CD4-positive, alpha-beta T cell treated with Interferon gamma for 1 hour (primary cell): ENCODE measurements around the gene MAPRE3.

Source experiments
- DNase-seq: peaks from one replicate; pipeline ENCODE4 v3.0.0-alpha.2; 2020

The MAPRE3 gene

GRCh38 chr2:27042985-27043634, 72.7 kb downstream of the MAPRE3 start:
- no peak for DNase-seq

DNA sequence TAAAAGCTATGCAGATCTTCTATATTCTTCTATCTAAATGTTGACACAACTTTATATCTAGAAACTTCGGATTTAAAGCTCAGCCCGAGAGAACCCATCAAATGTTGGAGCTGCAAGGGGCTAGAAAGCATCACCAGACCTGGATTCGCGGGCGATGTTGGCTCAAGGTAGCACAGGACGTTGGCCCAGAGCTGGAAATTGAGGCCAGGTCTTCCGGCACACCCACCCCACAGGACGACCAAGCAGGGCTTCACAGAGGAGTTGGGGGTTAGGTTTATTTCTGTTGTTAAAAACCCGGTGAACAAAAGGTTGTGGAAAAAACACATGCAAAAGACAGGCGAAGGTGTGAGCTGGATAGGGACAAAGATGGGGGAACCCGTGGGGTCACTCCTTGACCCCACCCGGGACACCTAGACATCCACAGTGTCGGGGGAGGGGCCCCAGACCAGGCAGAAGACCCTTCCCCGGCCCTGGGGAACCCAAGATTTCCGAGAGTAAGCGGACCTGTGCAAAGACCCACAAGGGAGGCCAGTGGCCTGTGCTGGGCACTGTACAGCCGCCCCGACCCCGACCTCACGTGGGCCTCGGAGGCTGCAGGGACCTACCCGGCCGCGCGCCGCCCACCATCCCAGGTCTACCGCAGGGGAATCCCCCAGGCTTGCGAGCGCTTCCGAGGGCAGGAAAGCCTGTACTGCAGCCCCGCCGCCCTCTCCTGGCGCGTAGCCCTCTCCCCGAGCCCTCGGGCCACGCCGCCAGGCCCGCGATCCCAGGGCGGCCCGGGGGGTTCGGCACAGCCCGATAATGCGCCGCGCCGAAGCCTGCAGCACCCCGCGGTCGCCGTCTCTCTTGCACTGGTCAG, 79.2 kb downstream of the MAPRE3 start:
- peak; percentile 61 for DNase-seq

DNA sequence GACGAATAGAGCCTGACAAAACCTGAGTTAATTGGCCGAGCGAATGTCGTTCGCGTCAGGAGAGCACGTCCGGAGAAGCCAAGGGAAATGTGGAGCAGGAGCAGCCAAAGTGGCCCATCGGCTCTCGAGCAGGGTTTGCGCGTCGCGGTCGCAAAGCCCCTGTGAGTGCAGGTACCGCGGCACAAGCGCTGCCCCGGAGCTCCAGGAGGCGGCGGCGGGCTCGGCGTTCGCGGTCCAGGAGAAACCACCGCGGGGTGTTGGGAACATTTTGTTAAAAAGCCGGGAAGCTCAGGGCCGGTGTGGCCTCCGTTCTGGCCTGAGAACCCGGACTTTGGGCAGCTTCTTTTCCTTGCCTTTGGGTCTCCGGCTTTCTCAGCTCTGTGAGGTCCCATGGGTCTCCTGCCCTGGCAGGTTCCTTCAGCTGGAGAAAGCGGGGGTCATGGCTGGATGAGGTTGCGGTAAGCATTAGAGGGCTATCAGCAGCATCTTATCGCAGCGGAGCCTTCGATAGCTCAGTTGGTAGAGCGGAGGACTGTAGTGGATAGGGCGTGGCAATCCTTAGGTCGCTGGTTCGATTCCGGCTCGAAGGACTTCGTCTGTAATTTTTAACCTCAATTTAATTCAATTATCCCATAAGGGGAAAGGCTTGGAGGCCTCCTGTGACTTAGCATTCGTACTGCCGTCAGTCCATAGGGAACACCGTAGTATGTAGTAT, 80.0 kb downstream of the MAPRE3 start:
- peak; percentile 92 for DNase-seq

DNA sequence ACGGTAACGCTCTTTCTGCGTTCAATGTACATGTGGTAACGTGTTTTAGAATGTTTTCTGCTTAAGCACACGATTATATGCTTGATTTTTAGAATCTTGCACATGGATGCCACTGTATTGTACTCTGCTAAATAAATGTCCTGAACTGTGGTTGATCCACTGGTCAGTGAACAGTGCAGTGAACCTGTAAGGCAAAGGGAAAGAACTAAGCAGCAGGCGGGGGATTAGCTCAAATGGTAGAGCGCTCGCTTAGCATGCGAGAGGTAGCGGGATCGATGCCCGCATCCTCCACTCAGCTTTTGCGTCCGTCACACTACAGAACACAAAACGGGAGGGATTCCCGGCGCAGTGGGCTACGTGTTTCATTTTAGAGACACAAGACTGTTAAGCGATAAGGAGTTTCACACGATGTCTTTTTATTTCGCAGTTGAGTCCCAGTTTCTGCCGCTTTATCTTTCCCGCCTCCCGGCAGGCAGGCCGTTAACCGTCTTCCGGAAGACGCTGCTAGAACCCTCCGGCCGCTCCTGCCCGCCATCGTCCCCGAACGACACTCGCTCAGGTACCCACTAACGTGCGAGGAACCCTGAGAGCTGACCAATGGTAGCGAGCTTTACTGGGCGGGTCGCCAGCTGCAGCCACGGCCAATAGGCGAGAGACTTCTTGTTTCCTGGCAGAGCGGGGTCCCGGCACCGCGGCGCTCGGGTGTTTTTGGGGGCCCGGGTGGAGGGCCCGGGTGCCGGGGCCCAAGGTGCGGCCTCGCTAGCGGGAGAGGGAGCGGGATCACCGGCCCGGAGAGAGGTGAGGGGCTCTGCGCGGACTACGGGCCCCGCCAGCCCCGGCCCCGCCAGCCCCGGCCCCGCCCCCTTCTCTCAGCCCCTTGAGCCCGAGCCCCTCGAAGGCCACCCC, 80.8 kb downstream of the MAPRE3 start, which contains the start of gene AGBL5:
Gene AGBL5 (plus strand): TSS at position 673 of the 906 bp plus-strand sequence. CDS start 1,291 bp downstream, outside the sequence.
- DNase-seq = peak; percentile 97

- no peak for DNase-seq
These were observed 81.6 kb downstream of the MAPRE3 start for GRCh38 chr2:27051902-27052645.

DNA sequence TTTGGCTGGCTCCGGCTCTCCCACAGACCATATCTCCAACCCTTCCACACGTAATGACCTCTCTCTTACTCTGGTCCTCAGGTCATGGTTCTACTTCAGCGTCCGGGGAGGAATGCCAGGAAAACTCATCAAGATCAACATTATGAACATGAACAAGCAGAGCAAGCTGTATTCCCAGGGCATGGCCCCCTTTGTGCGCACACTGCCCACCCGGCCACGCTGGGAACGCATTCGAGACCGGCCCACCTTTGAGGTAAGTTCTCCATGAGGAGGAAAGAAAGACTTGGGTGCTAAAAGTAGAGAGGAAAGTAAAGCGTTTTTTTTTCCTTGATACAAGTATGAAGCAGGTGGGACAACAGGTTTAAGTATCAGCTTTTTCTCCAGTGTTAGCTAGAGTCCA, 82.9 kb downstream of the MAPRE3 start:
- no peak for DNase-seq

DNA sequence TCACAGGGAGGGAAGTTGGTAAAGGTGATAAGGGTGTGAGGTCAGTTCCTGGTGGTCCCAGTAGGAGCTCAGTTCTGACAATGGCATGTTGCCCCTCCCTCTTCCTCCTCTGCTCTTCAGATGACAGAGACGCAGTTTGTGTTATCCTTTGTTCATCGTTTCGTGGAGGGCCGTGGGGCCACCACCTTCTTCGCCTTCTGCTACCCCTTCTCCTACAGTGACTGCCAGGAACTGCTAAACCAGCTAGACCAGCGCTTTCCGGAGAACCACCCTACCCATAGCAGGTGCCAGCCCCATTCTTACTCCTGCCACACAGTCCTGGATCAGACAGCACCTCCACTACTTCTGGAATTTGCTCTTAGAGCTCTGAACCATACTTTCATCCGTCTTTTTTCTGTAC, 83.3 kb downstream of the MAPRE3 start:
- DNase-seq = no peak

GRCh38 chr2:27054721-27055120, 84.3 kb downstream of the MAPRE3 start:
- no peak for DNase-seq

DNA sequence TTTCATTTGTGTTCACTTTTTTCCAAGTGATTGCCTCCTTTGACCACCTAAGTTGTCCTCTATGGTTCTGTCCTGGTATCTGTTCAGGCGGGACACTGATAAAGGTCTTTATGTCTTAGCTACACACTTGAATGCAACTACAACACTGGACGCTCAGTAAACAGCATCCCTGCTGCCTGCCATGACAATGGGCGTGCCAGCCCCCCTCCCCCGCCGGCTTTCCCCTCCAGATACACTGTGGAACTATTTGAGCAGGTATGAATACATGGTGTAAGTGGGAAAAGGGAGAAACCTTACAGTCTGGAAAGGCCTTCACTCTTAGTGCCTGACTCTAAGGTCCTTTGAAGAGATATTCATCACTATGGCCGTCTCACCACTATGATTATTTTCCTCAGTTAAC, 86.7 kb downstream of the MAPRE3 start:
- DNase-seq = no peak

- DNase-seq = no peak
These were observed 87.8 kb downstream of the MAPRE3 start for GRCh38 chr2:27058210-27058609.

- DNase-seq = no peak
These were observed 88.8 kb downstream of the MAPRE3 start for GRCh38 chr2:27059141-27059820.

- DNase-seq = no peak
These were observed 89.9 kb downstream of the MAPRE3 start for GRCh38 chr2:27060323-27060722.

DNA sequence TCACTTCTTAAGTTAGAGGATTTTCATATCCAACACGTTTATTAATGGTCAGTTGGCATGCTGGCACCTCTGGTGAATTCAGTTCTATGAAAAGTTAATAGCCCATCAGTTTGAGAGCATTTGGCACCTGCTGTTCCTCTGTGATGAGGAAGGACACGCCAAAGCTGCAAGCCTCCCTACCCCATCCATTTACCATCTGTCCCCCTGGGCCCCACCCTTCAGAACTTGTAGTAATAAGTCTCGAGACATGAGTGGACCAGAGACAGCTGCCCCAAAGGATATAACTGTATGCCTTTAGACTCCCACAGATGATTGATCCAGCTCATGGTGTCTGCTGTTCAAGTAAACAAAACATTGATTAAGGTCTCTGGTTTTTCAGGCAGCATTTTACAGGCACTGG, 94.7 kb downstream of the MAPRE3 start:
- DNase-seq = no peak

- no peak for DNase-seq
These were observed 96.9 kb downstream of the MAPRE3 start for GRCh38 chr2:27067385-27067784.

- DNase-seq = no peak
These were observed 99.0 kb downstream of the MAPRE3 start for GRCh38 chr2:27069436-27069835.

DNA sequence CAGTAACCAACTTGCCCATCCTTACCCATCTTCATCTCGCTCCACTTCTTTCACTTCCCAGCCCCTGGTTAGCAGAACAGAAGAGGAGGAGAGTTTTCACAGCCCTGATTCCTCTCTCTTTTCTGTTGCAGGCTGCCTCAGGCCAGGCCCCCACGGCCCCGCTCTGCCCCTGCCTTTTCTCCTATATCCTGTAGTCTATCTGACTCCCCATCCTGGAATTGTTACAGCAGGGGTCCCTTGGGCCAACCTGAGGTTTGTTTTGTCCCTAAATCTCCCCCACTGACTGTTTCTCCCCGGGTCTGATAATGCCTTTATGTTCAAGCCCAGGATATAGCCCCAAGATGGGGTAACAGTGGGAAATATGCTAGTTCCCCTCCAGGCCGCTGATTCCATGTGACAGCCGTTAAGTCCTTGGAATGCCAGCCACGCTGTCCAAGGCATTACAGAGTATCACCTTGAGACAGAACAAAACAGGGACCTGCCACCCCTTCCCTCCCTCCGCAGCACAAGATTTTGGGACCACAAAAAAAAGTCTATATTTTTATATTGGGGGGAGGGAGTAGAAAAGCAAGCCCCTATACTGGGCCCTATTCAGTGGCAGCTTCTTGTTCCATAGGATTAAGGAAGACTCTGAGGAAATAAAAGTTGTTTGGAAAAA, 99.7 kb downstream of the MAPRE3 start:
- no peak for DNase-seq

DNA sequence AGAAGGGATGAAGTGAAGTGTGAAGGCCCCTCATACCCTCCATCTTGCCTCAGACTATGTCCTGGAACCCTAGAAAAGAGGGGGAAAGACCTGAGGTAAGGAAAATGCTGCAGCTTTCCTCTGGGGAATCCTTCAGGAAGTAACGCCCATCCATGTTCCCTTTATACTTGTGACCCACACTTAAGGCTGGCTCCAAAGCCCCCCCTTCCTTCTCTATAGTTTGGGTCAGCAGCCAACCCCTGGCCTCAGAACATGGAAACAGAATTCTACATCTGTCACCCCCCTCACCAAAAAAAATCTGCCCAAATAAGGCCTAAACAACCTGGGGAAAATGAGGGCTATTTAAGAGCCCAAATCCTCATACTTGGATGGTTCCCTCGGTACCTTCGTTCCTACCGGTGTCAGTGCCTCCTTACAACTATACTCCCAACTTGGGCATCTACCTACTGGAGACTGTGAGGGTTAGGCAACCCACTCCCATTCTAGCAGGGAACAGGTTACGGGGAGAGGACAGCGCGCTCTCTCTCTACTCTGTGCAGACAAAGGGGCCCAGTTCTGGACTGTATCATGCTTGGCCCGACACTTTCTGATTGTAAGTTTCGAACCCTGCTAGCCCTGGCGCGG, 100.3 kb downstream of the MAPRE3 start:
- no peak for DNase-seq

DNA sequence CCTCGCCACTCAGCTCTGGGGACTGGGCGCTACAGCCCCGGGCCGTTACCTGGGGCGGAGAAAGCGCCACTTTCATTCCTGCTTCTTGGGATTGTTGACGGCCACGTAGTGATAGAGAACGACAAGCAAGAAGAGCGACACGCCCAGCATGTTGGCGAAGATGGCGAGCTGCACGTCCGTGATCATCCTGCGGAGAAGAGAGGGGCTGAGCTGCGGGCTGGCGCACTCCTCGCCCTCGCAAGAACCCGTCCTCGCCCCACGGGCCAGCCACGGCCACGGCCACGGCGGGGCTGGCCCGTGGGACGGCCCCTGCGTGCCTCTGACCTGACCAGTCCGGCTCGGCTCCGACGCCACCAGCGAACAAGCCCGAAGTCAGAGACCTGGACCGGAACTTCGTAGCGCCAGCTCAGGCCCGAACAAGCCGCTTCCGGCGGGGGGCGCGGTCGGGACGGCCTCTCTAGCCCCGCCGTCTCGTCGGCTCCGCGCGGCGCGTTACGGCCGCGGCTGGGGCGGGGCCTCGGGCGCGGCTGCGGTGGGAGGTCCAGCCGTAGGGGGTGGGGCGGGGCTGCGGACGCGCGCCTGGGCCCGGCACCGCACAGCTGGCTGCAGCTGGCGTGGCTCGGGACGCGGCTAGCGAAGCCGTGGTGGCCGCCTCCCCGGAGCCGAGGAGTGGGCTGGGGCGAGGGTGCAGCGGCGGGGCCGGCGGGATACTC, 101.0 kb downstream of the MAPRE3 start, which contains the start of gene OST4:
Gene OST4 (minus strand): TSS at position 378 of the 713 bp plus-strand sequence.
- DNase-seq = peak; percentile 90
